GM04504 (cell line): ENCODE data around the gene USP36.
"Not testable (repeated sequence)": the region's sequence is repeated elsewhere in the genome, so short reads cannot be mapped to it uniquely, and the experiment has no call there.

Experiments used
- DNase-seq: peaks from one replicate; pipeline ENCODE4 v3.0.0-alpha.2; 2012; ENCODE audit warnings: low read depth

USP36 gene

DNA sequence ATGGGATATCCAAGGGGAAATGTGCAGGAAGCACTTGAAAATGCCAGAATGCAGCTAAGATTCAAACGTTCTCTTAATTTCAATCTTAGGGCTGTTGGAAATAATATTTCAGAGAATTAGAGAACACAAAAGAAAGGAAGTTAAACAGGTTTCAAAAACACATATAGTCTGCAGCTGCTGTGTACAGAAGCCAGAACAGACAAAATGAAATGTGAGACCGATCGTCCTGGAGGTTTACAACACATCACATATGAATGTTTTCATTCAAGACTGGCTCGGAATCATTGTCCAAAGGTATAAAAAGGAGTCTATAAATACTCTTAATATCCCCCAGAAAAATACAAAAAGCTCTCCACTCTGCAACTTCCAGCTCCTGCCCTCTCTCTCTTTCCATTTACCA lies 72.8 kb downstream of the USP36 start:
- no peak for DNase-seq

DNA sequence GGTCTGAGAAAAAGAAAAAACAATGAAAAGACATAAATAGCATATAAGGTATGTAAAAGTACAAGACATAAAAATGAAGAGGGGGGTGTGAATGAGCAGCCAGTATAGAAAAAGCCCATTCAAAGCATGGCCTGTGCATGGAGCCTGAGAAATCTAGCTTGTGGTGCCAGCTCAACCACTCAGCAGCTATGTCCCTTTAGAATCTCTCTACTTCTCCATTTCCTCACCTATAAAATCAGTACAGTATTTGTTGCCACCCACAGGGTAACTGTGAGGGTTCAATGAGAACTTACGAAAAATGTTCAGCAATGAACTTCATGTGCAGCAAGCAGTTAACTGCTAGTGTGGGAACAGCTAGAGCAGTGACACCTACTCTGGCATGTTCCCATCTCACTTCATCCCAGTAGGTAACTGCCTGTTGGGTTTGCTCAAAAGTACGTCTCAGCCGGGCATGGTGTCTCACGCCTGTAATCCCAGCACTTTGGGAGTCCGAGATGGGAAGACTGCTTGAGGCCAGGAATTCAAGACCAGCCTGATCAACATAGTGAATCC lies 73.8 kb downstream of the USP36 start:
- no peak for DNase-seq

DNA sequence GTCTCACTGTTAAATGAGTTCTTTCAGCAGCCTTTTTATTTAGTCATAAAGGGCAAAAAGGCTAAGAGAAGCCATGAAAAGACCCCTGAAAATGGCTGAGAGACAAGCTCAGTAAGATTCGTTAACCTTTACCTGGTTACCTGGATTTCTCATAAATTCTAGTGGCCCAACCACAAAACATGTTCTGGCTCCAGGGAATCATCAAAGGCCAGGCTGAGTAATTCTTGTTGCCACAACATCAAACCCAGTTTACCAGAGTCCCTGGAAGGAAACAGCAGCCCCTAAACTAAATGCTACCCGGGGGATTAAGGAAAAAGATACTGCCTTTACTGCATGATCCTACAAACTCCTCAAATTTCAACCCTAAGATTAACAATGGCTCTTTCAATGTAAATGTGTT lies 74.4 kb downstream of the USP36 start:
- no peak for DNase-seq

DNA sequence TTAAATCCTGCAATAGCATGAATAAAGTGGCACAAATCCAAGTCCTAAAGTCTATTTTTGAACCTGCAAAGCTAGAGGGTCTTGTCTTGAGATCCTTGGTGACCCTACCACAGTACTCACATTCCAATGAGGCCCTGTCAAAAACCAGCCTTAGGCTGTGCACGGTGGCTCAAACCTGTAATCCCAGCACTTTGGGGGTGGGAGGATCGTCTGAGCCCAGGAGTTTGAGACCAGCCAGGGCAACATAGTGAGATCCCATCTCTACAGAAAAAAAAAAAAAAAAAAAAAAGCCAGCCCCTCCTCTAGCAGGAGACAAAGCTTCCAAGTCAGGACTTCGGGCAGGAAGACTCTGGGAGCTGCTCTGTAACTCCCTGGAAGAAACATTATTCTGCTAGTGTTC lies 74.8 kb downstream of the USP36 start:
- DNase-seq: no peak

DNA sequence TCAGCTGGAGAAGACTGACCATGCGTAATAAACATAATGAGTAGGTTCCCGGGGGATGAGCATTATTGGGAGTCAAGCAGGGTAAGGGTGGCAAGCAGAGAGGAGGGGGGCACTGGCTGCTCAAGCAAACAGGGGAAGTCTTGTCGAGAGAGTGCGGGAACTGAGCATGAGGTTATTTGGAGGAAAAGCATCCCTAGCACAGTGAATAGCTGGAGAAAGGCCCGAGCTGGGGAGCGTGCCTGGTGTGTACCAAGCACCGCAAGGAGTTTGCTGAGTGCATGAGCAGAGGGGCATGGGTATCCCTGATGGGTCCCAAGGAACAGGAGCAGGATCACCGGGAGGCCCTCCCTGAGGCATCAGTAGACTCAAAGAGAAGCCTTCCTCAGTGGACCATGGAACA lies 75.7 kb downstream of the USP36 start:
- no peak for DNase-seq

DNA sequence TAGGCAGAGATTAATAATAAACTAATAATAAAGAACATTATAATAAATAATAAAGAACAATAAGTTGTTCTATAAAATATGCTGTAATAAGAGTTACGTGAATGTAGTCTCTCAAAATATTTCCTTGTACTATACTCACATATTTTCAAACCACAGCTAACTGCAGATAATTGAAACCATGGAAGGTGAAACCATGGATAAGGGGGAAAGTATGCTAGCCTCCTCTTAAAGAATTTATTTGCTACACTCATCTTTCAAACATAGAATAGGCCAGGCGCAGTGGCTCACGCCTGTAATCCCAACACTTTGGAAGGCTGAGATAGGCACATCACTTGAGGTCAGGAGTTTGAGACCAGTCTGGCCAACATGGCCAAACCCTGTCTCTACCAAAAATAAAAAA lies 77.1 kb downstream of the USP36 start:
- no peak for DNase-seq

DNA sequence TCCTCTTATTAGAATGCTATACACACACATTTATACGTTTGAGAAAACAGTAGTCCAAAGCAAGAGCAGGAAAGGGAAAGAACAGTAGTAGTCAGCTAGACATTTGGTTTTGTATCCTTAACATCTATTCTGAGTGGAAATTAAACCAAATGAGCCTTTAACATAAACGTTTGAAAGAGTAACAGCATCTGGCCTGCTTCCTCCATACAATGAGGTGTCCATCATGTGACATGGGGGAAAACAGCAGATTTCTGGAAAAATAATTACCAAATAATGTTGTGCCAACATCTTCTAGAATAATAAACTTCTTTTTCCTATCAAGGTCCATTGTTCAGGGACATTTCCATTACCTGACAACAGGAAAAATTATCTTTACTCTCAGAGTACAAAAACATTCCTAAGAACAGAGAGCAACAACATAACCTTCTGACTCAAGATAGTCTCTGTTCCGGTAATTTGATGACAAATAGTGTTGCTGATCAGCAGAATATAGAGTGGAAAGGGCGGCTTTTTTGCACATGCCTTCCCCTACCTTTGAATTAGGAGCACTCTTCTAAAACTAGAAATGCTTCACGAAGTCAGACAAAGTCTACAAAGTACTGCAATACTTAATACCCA lies 78.7 kb downstream of the USP36 start:
- DNase-seq: no peak

DNA sequence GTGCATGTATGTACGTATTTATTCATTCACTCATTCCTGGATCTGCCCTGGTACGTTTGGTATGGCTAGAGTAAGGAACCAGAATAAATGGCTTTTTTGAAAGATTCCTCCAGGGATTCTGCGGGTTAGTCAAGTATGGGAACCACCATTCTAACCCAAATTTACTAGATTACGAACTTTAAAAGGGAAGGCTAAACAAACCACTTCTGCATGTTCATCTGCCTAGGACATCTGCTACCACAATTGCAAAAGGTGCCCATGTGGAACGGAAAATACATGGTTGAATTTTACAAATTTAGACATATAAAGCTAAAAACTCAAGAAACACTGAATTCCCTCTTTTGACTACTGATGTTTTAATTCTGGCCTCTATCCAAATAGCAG lies 80.7 kb downstream of the USP36 start:
- no peak for DNase-seq

DNA sequence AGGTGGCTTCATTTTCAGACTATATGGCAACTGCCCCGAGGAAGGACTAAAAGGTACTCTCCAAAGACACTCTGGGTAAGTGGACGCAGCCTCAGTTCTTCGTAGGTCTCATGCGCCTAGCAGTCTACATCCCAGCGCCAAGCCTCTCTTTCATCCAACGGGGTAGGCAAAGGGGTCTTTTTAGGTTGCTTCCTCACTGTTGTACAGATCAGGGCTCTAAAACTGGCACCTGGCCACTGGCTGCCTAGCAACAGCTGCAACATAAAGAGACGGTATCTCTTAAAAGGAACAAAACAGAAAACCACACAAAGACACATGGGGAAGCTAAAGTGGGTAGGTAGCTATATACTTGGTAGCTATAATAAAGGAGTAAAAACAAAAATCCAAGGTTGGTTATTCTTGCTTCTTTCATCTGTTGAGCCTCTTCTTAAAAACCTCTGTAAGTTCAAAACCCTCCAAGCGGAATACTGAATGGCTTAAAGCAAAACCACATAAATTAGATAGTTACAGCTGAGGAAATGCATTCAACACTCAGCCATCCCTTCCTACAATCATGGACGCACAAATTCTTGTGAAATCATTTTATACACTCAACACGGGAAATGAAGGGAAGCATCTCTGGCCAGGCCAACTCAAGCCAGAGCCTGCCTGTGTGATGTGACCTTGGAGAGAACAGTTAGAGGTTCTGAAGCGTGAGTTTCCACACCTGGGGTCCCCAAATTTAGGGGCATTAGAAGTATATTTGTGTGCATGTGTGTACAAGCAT lies 81.2 kb downstream of the USP36 start:
- no peak for DNase-seq

DNA sequence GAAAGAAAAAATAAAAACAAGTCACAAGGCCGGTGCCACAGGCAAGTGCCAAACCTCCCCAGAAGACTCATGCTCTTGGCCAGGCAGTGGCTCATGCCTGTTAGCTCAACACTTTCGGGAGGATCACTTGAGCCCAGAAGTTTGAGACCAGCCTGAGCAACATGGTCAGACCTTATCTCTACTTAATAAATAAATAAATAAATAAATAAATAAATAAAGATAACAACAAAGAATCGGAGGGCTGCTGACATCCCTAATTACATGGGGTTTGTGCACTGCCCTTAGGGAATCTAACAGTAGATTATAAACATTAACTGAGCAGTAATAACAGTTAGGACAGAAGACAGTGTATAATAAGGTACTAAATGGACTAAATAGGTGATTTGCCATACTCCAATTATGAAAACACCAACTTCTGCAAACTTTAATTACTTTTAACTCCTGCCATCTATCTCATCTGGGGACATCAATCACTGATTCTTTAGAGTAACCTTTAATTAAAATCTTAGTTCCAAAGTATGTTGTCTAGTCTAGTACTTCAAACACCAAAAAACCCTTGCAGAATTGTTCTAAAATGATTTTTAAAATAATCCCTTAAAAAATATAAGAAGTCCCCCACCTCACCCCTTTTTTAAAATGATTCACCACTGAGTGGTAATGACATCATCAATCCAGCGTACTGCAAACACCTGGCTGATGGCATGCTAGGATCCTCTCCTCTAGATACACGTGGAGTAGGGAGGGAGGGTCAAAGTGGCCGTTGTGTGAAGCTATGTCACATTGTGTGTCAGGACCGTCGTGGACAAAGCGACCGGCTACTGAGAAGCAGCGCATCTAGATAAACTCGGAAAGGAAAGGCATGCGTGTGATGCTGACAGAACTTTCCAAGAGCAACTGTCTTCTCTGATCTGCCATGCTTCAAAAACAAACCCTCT lies 87.0 kb downstream of the USP36 start:
- no peak for DNase-seq

DNA sequence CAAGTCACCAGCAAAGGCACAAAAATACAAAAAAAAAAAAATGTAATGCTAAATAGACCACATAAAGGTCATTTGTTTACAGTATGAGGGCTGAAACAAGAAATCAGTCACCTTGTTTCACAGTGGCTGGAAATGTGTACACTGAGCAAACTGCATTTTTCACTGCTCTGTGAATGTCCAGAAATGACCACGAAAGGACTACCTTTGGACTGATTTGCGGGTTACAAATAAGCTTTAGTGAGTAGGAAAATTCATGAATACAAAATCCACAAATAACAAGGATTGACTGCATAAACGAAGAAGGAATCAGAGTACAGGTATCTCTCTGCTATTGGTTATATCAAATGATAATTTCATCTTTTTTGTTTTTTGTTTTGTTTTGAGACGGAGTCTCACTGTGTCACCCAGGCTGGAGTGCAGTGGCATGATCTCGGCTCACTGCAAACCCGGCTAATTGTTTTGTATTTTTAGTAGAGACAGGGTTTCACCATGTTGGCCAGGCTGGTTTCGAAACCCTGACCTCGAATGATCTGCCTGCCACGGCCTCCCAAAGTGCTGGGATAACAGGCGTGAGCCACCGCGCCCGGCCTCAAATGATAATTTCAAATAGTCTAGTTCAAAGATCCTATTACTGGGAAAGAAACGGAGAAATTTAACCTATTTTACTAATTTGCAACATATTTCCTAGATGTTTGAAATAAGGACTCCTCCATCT lies 89.0 kb downstream of the USP36 start:
- no peak for DNase-seq

DNA sequence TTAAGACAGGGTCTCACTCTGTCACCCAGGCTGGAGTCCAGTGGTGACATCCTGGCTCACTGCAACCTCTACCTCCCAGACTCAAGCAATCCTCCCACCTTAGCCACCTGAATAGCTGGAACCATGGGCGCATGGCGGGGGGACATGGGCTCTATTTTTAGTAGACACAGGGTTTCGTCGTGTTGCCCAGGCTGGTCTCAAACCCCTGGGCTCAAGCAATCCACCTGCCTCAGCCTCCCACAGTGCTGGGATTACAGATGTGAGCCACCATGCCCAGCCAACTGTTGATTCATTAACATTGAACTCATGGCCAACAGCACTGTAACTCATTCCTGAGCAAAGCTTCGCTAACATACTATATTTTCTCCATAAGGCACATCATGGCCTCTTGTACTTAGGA lies 89.6 kb downstream of the USP36 start:
- not testable (repeated sequence) for DNase-seq

DNA sequence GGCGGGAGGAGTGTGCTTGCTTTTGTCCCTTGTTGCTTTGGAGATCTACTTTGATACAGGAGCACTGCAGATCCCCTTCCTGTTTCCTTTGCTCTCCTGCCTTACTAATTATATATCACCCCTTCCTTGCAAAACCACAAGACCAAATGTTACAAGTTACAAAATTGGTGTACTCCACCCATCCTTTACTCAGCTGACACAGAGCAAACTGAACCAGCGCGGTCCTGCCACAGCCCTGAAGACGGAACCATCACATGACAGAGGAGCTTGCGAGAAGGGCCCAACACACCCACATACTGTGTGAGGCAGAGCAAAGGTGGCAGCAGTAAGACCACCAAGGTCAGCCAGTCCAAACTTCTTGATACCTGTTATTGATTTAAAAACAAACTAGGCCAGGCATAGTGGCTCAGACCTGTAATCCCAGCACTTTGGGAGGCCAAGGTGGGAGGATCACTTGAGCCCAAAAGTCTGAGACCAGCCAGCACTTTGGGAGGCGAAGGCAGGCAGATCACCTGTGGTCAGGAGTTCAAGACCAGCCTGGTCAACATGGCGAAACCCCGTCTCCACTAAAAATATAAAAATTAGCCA lies 91.8 kb downstream of the USP36 start:
- peak; percentile 38 for DNase-seq

DNA sequence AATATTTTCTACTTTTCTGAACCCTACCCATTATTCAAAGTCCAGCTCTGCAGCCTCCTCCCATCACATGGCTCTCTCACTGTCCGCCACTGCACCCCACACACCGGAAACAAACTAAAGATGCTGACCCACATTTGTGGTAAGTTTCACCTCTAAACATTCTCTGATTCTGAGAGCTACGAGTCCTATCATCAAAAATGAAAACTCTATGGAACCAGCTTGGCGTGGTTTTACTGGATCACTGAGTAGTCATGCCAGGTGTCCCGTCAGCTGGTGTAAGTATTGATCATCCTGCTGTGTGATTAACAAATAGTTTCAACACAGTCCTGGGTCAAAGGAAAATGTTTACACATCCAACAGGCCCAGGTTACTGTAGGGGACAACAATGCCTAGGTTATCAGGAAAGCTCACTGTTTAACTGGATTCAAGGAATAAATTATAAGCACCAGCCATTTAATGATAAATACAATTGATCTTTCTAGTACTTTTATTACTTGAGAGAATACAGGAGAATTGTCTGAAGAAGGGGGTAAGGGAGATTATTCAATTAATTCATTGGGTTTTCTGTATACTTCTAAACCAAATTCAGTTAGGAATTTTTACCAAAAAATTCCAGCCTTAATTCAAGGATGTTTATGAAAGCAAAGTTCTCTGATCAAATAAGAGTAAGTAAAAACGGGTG lies 92.4 kb downstream of the USP36 start:
- DNase-seq: no peak

DNA sequence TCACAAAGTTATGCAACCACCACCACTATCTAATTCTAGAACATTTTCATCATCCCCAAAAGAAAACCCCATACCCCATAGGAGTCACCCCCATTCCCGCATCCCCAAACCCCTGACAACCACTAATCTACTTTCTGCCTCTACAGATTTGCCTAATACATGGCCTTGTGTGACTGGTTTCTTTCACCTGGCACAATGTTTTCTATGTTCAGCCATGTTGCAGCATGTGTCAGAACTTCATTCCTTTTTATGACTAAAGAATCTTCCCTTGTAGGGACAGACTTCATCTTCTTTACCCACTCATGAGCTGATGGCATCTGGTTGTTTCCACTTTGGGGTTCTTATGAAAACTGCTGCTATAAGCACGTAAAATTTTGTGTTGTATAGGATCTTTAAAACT lies 93.1 kb downstream of the USP36 start:
- no peak for DNase-seq

DNA sequence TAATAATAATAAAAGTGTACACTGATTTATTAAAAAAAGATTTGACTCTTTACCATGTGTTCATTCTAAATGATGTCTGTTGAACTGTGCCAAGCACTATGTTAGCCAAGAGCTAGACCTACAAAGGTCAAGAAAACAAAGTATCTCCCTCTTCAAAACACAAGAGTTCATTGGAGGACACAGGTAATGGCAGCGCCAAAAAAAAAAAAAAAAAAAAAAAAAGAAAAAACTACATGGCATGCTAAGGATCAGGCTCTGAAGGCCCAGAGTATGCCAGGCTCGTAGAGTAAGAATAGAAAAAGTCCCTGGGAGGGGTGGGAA lies 93.7 kb downstream of the USP36 start:
- DNase-seq: no peak

DNA sequence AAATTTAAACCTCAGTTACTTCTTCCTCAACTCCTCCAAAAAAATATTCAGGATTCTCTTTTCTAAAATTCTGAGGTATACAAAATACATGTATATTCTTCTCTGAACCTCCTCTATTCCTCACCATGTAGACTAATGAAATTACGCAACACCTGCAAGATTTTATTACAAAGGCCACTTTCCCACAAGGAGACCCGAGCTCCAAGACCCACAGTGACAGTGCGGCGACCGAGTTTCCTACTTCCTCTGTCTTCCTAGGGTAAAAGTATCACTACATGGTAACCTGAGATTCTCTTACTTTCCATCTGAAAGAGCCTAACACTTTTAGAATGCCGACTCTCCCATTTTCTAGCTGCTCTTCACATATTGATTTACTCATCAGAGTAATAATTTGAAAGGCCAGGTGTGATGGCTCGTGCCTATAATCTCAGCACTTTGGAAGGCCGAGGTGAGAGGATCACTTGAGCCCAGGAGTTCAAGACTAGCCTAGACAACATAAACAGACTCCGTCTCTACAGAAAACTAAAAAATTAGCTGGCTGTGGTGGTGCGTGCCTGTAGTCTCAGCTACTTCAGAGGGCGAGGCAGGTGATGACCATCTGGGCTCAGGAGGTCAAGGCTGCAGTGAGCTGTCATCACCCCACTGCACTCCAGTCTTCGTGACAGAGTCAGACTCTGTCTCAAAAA lies 94.2 kb downstream of the USP36 start:
- no peak for DNase-seq
